ENCODE results near the gene EFNA3.

Gene EFNA3

DNA sequence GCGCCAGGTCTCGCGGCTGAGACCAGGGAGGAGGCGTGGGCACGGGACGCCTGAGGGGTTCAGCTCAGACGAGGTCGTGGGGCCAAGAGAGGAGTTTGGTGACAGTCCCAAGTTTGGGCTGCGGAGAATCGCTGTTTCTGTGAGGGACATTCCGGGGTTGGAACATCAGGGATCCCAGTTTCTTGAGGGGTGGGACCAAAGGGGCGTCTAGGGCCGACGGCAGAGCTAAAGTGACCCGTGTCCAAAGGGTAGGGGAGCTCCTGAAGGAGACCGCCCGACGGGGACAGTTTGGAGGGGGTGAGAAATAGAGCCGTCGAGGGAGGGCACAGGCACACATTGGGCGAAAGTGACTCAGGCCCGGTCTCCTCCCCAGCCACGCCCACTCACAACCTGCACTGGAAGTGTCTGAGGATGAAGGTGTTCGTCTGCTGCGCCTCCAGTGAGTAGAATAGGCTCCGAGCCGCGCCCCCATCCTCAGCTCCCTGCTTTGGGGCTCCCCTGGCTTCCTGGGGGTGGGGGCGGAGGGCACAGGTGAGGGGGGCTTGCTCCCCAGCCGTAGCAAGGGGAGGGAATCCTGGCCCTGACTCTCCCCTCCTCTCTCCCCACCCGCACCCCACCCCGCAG is 7.0 kb downstream of the EFNA3 start:
- peak; percentile 80 to 81 for DNase-seq

DNA sequence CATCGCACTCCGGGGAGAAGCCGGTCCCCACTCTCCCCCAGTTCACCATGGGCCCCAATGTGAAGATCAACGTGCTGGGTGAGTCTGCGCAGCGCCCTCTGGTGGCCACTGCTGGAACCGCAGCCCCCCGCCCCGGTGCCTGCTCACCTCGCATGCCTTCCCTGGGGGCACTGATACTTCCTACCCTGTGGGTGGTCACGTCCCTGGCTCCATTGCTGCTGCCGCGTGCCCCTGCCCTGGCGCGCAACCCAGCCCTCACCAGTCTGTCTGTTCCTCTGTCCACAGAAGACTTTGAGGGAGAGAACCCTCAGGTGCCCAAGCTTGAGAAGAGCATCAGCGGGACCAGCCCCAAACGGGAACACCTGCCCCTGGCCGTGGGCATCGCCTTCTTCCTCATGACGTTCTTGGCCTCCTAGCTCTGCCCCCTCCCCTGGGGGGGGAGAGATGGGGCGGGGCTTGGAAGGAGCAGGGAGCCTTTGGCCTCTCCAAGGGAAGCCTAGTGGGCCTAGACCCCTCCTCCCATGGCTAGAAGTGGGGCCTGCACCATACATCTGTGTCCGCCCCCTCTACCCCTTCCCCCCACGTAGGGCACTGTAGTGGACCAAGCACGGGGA is 7.6 kb downstream of the EFNA3 start:
- DNase-seq, result peak; percentile 85 to 88

DNA sequence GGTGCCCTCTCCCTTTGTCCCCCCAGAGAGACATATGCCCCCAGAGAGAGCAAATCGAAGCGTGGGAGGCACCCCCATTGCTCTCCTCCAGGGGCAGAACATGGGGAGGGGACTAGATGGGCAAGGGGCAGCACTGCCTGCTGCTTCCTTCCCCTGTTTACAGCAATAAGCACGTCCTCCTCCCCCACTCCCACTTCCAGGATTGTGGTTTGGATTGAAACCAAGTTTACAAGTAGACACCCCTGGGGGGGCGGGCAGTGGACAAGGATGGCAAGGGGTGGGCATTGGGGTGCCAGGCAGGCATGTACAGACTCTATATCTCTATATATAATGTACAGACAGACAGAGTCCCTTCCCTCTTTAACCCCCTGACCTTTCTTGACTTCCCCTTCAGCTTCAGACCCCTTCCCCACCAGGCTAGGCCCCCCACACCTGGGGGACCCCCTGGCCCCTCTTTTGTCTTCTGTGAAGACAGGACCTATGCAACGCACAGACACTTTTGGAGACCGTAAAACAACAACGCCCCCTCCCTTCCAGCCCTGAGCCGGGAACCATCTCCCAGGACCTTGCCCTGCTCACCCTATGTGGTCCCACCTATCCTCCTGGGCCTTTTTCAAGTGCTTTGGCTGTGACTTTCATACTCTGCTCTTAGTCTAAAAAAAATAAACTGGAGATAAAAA is 8.4 kb downstream of the EFNA3 start:
- DNase-seq, result no peak

DNA sequence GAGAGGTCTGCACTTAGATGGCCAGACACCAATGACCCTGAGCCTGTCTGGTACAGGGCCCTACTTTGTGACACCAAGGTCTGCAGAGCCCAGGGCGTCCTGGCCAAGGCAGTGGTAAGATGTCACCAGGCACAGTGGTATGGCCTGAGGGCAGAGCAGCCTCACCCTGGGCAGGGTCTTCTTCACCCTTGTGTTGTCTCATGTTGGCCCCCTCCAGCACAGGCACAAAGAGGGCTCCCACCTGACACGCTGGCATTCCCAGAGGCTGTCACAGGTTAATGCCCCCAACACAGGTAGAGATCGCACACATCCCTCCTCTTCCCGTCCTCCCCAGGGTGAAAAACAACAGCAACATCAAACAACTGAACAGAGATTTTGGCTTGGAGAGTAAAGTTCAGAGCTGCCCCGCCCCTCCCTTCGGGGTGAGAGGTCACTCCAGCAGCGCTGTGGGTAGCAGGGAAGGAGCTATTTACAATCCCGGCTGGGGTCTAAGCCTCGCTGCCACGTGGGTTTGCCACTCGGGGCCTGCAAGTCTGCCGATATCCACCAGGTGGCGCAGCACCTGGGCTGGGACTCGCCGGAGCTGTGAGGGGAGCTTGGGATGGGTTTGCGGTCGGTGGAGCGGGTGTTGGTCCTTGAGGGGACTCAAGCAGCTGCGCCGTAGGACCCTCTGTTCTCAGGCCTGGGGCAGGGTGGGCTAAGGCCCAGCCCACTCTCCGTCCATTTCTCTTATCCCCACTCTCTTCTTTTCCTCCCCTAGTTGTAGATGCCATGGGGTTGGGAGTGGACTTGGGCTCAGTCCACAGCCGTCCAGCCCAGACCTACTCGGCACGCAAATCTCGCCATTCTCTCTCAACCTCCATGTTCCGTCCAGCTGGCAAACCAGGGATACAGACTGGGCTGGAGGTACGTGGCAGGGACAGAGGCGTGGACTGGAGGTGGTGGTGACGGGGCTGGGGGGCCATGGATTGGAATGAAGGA is 12.7 kb downstream of the EFNA3 start:
- DNase-seq, result peak; percentile 87 to 89

DNA sequence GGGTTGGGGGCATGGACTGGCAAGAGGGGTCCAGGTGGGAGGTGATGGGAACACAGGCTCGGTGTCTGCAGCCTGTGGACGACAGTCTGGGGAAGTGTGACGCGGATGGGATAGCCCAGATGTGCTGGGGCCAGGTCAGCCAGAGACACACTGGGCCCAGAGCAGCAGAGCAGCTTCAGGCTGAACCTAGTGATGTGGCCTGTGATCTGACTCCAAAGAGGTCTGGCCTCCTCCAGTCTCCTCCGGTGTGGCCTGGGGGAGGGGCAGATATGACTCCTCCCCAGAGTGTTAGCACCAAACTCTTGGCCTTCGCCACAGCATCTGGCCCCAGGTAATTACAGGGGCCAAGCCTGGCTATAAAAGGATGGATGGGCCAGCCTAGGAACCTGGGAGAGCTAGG is 13.5 kb downstream of the EFNA3 start:
- no peak for DNase-seq

DNA sequence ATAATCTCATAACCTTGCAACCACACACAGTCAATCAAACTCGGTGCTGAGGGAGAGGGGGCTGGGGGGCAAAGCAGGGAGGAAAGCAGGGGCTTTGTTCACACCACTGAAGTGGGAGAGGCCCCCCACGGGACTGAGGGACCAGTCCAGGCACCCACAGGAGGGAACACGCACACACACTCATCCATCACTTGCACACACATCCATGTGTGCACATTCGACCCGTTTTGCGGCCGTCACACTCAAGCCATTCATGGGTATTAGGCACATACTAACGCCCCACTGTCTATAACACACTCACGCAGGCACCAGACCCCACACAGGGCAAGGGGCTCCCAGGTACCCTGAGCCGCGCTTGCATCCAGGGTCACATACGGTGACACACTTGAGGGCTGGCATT is 14.0 kb downstream of the EFNA3 start:
- no peak for DNase-seq

DNA sequence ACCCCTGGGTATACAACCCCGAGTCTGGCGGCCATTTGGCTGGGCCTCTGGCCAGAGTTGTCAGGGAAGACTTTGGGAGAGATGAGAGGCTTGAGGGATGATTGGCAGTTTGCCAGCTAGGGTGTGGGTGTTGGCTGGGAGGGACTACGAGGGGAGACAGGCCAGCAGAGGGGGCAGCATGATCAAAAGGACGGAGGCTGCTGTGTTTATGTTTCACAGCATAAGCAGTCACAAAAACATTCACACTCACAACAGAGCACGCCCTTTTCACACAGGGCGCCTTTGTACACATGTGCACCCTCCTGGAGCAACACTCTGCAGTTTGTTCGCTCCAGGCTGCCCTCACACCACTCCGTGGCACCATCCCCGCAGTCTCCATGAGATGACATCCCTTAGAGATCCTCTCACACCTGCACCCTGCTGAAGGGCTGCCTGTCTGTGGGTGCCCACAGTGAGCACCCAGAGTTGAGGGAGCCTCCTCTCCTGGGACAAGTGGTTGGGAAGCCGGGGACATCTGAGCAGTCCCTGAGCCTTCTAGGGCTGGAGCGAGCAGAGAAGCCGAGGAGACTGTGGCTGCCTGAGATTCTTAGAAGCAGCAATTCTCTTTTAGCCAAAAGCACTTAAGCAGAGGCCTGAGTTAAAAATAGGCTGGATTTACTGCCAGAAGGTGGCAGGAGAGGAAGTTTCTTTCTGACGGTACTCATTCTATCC is 15.4 kb downstream of the EFNA3 start:
- DNase-seq, result no peak

DNA sequence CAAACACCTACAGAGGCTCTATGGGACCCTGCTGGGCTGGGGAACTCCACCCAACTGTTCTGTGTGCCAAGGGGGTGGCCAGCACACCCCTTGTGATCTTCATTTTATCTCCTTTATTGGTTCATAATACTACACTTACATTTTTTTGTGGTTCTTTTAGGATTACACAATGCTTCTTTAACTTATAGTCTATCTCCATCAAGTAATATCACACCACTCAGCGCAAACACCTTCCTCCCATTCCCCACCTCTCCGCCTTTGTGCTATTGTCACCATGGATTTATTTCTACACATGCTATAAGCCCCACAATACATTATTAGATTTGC is 15.9 kb downstream of the EFNA3 start:
- DNase-seq, result no peak

DNA sequence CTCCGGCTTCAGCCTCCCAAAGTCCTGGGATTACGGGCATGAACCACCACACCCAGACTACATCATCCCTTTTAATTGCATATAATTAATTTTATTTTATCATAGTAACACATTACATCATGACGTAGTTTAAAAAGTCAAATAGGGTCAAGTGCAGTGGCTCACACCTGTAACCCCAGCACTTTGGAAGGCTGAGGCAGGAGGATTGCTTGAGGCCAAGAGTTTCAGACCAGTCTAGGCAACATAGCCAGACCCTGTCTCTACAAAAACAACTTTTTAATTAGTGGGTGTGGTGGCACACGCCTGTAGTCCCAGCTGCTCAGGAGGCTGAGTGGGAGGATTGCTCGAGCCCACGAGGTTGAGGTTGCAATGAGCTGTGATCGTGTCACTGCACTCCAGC is 20.7 kb downstream of the EFNA3 start:
- no peak for DNase-seq

DNA sequence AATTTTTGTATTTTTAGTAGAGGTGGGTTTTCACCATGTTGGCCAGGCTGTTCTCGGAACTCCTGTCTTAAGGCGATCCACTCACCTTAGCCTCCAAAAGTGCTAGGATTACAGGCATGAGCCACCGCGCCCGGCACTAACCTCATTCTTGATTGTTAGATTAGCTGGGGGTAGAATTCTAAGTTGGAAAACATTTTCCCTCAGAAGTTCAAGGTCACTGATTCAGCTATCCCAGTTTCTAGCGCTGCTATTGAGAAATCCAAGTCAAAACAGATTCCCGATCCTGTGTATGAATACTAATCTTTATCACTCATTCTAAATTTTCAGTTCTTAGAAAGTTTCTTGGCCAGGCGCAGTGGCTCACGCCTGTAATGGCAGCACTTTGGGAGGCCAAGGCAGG is 24.7 kb downstream of the EFNA3 start:
- no peak for DNase-seq

DNA sequence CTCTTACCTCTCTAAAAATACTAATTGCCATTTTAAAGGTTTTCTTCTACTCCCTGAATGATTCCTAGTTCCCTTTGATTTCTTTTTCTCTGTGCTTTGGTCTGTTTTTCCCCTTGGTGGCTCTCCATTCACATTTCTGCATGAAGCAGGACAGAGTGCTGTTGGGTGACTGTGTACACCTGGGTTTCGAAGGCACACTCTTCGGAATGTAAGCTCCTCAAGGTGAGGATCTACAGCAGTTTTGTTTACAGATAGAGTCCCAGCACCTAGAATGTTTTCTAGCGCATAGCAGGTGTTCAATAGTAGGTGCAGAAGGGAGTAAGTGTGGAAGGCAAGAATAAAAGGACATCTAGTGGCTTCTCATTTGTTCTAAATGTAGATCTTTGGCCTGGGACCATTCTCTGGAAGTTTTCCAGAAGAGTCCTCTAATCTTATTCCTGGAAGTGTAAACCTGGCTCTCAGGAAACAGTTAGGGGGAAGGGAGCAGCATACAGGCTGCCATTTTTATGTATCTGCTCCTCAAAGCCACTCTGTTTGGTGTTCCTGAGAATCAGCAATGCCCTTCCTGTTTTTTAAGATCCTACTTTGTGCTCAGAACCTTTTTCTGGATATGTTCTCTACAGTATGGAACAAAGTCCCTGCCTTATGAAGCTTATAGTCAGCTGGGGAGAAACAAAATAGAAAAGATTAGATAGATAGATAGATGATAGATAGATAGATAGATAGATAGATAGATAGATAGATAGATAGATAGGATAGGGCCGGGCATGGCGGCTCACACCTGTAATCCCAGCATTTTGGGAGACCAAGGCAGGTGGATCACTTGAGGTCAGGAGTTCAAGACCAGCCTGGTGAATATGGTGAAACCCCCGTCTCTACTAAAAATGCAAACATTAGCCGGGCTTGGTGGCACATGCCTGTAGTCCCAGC is 26.2 kb downstream of the EFNA3 start:
- DNase-seq, result no peak

DNA sequence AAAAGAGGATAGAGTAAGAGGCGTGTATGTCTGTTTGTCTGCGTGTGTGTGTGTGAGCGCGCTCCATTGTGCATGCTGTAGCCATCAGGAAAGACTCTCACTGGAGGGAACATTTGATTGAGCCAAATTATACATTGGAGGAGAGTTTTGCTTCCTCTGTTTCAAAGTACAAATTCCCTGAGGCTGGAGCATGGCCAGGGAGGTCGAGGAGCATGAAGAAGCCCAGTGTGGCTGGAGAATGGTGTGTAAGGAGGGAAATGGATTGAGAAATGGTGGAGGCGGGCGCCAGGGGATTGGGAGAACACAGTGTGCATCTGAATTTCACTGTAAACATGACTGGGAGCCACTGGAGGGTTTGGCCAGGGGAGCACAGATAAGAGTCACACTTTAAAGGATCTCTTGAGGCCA is 27.0 kb downstream of the EFNA3 start:
- no peak for DNase-seq

DNA sequence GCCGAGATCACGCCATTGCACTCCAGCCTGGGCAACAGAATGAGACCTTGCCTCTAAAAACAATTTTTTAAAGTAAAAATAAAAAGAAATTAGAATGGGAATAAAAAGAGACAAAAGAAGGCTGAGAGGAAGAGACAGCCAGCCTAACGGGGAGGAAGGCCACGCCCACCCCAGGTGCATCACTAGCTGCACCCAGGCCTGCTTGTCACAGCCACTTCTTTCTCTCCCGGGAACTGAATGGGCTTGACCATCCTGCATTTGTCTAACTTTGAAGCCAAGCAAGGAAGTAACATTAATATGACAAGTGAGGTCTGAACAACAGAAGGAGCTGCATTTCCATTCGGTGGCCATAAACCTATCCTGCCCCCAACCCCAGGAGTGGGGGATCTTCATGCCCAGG is 28.2 kb downstream of the EFNA3 start:
- no peak for DNase-seq

DNA sequence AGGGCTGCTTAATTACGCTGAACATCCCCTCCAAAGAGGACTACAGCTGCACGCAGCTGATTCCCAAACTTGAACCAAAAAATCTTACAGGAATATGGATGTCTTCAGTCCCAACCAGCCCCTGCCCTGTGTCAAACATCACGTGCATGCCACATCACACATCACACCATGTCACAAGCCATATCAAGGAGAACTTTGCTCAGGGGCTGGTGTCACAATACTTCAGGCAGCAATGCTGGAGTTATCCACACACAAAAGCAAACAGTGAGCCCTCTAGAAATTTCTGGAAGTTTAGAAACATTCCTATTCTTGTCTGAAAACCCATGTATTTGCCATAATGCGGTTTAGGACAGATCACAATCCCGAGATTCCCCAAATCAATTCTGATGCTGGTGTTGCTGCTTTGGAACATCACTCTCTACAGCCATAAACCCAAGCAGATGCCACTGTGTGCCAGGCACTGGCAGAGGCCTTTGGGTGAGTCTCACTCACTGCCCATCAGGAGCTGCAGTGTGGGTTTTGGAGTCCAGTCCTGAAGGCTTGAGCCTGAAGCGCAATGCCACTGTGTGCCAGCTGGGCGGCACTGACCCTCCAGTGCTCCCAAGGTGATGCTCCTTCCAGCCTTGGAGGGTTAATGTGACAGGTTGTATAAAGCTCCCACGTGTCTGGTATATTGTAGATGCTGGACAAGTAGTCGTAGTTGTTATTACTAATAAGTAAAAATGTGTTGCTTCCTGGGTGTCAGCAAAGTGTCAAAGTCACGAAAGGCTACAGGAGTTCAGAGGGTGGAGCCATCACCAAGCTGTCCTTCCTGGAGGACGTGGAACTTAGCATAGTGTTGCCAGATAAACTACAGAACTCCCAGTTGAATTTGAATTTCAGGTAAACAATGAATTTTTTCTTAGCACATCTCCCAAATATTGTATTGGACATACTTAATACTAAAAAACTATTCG is 28.9 kb downstream of the EFNA3 start:
- no peak for DNase-seq

DNA sequence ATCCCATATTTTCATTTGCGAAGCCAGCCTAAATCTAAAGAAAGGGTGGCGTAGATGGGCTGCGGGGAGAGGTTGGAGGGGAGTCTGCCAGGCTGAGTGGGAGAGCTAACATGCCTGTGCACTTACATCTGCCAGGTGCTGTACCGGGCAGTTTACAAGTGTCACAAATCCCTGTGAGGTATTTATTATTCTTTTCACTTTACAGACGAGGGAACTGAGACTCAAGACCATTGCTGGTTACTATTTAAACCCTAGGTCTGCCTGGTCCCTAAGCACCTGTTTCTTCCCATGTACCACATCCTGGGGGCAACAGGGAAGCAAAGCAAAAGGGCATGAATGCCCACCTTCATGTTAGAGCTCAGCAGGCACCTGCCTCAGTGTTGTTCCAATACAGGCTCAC is 29.7 kb downstream of the EFNA3 start:
- DNase-seq, result no peak

DNA sequence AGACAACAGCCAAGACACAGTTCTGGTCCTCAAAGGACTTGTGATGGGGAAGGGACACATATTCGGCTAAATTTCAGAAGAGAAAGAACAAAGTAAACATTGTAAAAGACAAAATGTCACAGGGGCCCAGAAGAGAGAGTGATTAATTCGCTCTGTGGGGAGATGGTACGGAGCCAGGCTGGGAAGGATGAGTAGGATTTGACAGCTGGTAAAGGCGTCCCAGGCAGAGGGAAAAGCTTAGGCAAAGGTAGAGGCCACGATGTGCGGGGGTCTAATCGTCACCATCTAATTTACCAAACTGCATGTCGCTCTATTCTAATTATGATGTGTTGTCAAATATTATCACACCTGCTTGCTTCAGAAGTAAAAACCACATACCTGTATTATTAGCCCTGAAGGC is 31.7 kb downstream of the EFNA3 start:
- no peak for DNase-seq

DNA sequence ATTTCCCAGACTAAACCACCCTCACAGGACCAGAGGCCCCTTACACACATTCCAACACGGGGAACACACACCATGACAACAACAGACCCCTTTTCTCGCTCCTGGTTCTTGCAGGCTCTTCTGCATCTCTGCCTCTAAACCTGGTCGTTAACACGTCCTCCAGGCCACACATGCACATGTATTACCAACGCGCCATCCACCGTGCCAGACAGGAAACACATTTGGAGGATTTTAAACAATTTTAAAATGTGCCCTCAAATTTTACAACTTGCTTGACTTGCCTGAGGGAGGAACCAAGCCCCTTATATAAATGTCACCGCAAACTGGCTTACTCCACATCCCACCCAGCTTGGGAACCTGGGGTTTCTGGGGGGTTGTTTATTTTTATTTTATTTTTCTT is 32.2 kb downstream of the EFNA3 start:
- no peak for DNase-seq

DNA sequence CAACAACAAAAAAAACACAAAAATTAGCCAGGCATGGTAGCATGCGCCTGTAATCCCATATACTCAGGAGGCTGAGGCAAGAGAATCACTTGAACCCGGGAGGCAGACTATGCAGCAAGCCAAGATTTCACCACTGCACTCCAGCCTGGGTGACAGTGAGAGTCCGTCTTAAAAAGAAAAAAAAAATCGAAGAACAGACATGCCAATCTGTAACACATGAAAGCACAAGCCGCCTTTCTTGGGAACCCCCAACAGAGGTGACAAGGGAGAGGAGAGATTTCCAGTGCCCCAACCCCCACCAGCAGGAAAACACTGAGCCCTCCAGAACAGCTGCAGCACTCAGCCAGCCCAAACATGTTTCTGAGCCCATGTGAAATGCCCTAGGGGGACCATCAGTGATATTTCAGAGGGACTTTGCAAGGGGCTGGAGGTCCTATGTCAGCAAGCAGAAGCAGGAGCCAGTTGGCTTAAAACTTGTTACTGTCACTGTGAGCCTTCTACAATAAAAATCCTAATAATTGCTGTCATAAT is 34.9 kb downstream of the EFNA3 start:
- no peak for DNase-seq

DNA sequence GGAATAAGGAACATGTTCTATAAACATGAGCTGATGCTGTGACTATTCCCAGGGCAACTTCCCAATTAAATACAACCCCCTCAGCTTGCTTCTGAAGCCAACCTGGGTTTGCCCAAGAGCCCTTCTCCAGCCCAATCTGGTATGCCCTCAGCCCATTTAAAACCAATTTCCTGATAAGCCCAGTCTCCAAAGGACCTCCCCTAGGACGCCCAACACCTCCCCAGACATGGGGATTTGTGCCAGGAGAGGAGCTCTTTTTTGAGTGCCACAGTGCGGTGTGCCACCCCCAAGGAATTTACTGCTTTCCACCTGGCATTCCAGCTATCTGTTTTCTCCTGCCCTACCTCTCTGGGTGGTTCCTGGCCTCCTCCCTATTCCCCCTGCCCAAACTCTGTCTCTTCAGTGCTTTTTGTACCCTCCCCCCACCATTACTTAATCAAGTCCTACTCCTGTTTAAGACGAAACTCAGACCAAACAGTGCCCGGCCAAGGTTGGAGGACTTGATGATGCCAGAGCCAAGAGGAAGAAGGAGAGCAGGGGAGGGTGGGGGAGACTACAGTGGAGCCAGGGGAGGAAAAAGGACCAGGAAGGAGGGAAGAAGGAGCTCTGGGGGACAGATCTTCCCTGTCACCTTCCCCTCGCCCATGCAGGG is 37.6 kb downstream of the EFNA3 start:
- no peak for DNase-seq

DNA sequence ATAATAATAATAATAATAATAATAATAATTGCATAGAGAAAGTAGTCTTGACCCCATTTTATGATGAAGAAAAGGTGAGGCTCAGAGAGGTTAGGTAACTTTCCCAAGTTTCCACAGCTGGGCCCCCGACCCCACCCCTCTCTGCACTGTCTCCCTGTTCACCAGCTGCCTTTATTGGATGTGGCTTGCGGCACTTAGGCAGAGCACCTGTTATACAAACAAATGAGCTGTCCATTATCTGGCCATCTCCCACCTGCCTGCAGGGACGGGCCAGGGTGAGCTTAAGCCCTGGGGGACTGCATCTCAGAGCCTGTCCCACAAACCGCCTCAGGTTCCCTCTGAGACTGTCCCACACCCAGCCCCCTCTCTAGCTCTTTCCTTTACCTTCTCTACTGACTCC is 39.0 kb downstream of the EFNA3 start:
- no peak for DNase-seq
